Naive thymus-derived CD8-positive, alpha-beta T cell (primary cell): Measurements from ENCODE around the gene RCAN1. TPM values are rescaled to one million over a fixed set of nuclear protein-coding genes. Genes with fewer than 3 reads are reported as not detected.
"Not testable (repeated sequence)": the region's sequence is repeated elsewhere in the genome, so short reads cannot be mapped to it uniquely, and the experiment has no call there.

Experiments
- ATAC-seq, 2 donors: fragments of 150-1000 bp; cut with Tn5 transposase in 1 of 2; sonication (Bioruptor Pico), chemical (Tn5 transposase) in 1 of 2; 1 replicate in 1 of 2; 2 replicates in 1 of 2; pipeline ENCODE4 v1.10.0; 2021; ENCODE audit warnings: mild to moderate bottlenecking in 2 of 2, moderate library complexity in 2 of 2
- POLR2A ChIA-PET: fragments of 350-600 bp; sonication (Branson Sonifier 250); formaldehyde crosslinking; loops from one replicate; lab custom pipeline; 2021; ENCODE audit warnings: antibody characterized with exemption; lab: Charles Lee
- DNase-seq, 10 donors: peaks; one replicate each; pipeline versions ENCODE4 v3.0.0 to v3.0.0-alpha.2; 2020 to 2022
- H3K27ac Mint-ChIP-seq, 10 donors: one replicate each; pipeline ENCODE4 v1.8.0; 2020 to 2022; ENCODE audit warnings: mild to moderate bottlenecking in 10 of 10, mixed read lengths in 10 of 10, moderate library complexity in 4 of 10, inconsistent platforms in 1 of 10
- H3K27me3 Mint-ChIP-seq, 5 donors: one replicate each; pipeline ENCODE4 v1.8.0; 2021 to 2022; ENCODE audit warnings: mixed read lengths in 5 of 5
- H3K36me3 Mint-ChIP-seq, 3 donors: one replicate each; pipeline ENCODE4 v1.8.0; 2020 to 2022; ENCODE audit warnings: mixed read lengths in 3 of 3, mild to moderate bottlenecking in 2 of 3, inconsistent platforms in 1 of 3
- H3K4me1 Mint-ChIP-seq, 4 donors: one replicate each; pipeline ENCODE4 v1.8.0; 2021 to 2022; ENCODE audit warnings: mixed read lengths in 4 of 4
- H3K4me3 Mint-ChIP-seq, 10 donors: one replicate each; pipeline ENCODE4 v1.8.0; 2020 to 2022; ENCODE audit warnings: mild to moderate bottlenecking in 10 of 10, mixed read lengths in 10 of 10, moderate library complexity in 6 of 10, inconsistent platforms in 1 of 10
- H3K9me3 Mint-ChIP-seq, 9 donors: one replicate each; pipeline ENCODE4 v1.8.0; 2020 to 2022; ENCODE audit warnings: mixed read lengths in 9 of 9, mild to moderate bottlenecking in 3 of 9, inconsistent platforms in 1 of 9, moderate library complexity in 1 of 9
- polyA plus RNA-seq, 3 donors: library from polyadenylated mRNA; unstranded; fragments of 300-500 nt; fragmentation: Illumina TruSeq; gene quantifications; one replicate each; pipeline ENCODE4 v1.2.3, GENCODE V29; 2021
- total RNA-seq, 8 experiments: library from RNA in 2 of 8; stranded (reverse) in 2 of 8; gene quantifications; one replicate each; pipeline ENCODE4 v1.2.3 and lab custom pipeline; 2021 to 2026

The RCAN1 gene
- total and polyA plus RNA-seq, 5 experiments from 2014 or later: 6.8 to 15.9 (median 11.1) TPM

GRCh38 chr21:34511181-34511580 lies 103.7 kb downstream of the RCAN1 start:
- Mint-ChIP-seq H3K27me3 (peaks cover 0 to 5% (median 0%) of the 10 kb centered on the region in 5 donors), H3K9me3 (no peaks in the 10 kb centered on the region), H3K36me3 (no peaks in the 10 kb centered on the region), H3K27ac (no peak overlapping the region), H3K4me3 (no peak overlapping the region), H3K4me1 (peaks cover 0 to 2% (median 0%) of the 10 kb centered on the region in 4 donors)
- no peak for ATAC-seq
- POLR2A ChIA-PET: no interaction called here
- no peak for DNase-seq

- Mint-ChIP-seq H3K27ac (peak overlapping the region in 2 of 10 donors; percentile 41 to 43), H3K4me3 (peak overlapping the region in 1 of 10 donors; percentile 4), H3K4me1 (peaks cover 0 to 2% (median 0%) of the 10 kb centered on the region in 4 donors), H3K27me3 (peaks cover 0 to 5% (median 0%) of the 10 kb centered on the region in 5 donors), H3K36me3 (no peaks in the 10 kb centered on the region), H3K9me3 (no peaks in the 10 kb centered on the region)
- POLR2A ChIA-PET: no interaction called here
- ATAC-seq (no peak), DNase-seq (peak in 1 of 10 donors; percentile 4)
These were observed 104.5 kb downstream of the RCAN1 start for GRCh38 chr21:34510148-34511142.

DNA sequence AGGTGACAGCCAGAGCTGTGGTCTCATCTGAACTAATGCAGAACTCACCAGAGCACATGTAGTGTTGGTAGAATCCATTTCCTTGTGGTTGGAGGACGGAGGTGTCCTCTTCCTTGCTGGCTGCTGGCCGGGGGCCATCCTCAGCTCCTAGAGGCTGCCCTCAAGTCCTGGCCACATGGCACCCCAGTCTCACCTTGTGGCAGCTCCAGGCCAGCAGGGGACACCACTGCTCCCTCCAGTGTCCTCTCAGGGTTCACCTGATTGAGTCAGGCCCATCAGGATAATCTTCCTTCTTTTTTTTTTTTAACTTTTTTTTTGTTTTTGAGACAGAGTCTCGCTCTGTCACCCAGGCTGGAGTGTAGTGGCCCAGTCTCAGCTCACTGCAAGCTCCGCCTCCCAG lies 105.8 kb downstream of the RCAN1 start:
- Mint-ChIP-seq H3K4me1 (peaks cover 0 to 2% (median 0%) of the 10 kb centered on the region in 4 donors), H3K27me3 (peaks cover 0 to 10% (median 1%) of the 10 kb centered on the region in 5 donors), H3K36me3 (no peaks in the 10 kb centered on the region), H3K9me3 (no peaks in the 10 kb centered on the region), H3K27ac (peak overlapping the region in 1 of 10 donors; percentile 37), H3K4me3 (no peak overlapping the region)
- ATAC-seq (no peak), DNase-seq (no peak)
- POLR2A ChIA-PET: no interaction called here

DNA sequence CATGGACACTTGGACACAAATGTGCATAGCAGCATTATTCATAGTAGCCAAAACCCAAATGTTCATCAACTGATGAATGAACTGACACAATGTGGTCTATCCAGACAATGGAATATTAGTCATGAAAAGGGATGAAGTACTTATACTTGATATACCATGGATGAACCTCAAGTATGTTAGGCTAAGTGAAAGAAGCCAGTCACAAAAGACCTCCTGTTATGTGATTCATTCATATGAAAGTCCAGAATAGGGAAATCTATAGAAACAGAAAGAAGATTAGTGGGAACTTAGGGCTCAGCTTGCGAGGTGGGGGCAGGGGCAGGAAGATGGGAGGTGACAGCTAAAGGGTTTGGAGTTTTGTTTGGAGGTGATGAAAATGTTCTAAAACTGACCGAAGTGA lies 110.3 kb downstream of the RCAN1 start:
- H3K27ac Mint-ChIP-seq: no peak overlapping the region

GRCh38 chr21:34502480-34503106 lies 112.3 kb downstream of the RCAN1 start:
- POLR2A ChIA-PET: no interaction called here
- no peak overlapping the region for H3K4me3 Mint-ChIP-seq
- peaks cover 6 to 21% (median 15%) of the 10 kb centered on the region in 9 donors for H3K9me3 Mint-ChIP-seq
- DNase-seq (no peak), ATAC-seq (no peak)
- H3K4me1 Mint-ChIP-seq: peaks cover 0 to 2% (median 0%) of the 10 kb centered on the region in 4 donors
- H3K27ac Mint-ChIP-seq: no peak overlapping the region
- peaks cover 0 to 41% (median 20%) of the 10 kb centered on the region in 5 donors for H3K27me3 Mint-ChIP-seq
- H3K36me3 Mint-ChIP-seq: peaks cover 0 to 21% (median 7%) of the 10 kb centered on the region in 3 donors

More for the DNA sequence above, 110.3 kb downstream of the RCAN1 start:
- H3K36me3 Mint-ChIP-seq: peaks cover 0 to 2% (median 0%) of the 10 kb centered on the region in 3 donors
- peaks cover 0 to 3% (median 0%) of the 10 kb centered on the region in 9 donors for H3K9me3 Mint-ChIP-seq
- H3K4me1 Mint-ChIP-seq: peaks cover 0 to 2% (median 0%) of the 10 kb centered on the region in 4 donors
- POLR2A ChIA-PET: no interaction called here
- ATAC-seq (no peak), DNase-seq (no peak)
- peaks cover 0 to 35% (median 20%) of the 10 kb centered on the region in 5 donors for H3K27me3 Mint-ChIP-seq
- H3K4me3 Mint-ChIP-seq: no peak overlapping the region

DNA sequence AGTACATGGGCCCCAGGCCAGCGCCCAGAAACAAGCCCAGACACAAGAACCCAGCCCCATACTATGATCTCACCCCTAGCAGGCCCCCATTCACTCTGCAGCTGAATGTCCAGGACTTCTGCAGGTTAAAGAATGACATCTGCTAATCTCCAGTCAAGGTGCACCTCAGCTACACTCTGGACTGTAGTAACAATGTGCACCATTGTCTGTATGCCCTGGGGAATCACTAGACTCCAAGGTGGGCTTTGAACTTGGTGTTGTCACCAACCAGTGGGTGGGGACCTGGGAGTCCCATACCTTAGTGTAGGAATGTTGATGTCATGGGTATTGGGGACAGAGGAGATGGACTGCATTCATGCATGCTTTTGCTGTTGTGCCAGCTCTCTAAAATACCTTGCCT lies 113.2 kb downstream of the RCAN1 start:
- DNase-seq (no peak), ATAC-seq (no peak)
- Mint-ChIP-seq H3K9me3 (peaks cover 12 to 30% (median 24%) of the 10 kb centered on the region in 9 donors), H3K27ac (no peak overlapping the region), H3K4me1 (peaks cover 0 to 2% (median 0%) of the 10 kb centered on the region in 4 donors), H3K36me3 (peaks cover 0 to 30% (median 11%) of the 10 kb centered on the region in 3 donors), H3K27me3 (peaks cover 0 to 39% (median 20%) of the 10 kb centered on the region in 5 donors), H3K4me3 (no peak overlapping the region)
- POLR2A ChIA-PET: no interaction called here

- Mint-ChIP-seq H3K9me3 (peaks cover 20 to 44% (median 36%) of the 10 kb centered on the region in 9 donors), H3K27ac (no peak overlapping the region), H3K36me3 (peaks cover 0 to 38% (median 11%) of the 10 kb centered on the region in 3 donors), H3K4me3 (no peak overlapping the region), H3K4me1 (peaks cover 0 to 2% (median 0%) of the 10 kb centered on the region in 4 donors), H3K27me3 (peaks cover 0 to 42% (median 20%) of the 10 kb centered on the region in 5 donors)
- POLR2A ChIA-PET: no interaction called here
- ATAC-seq (no peak), DNase-seq (no peak)
These were observed 114.7 kb downstream of the RCAN1 start for GRCh38 chr21:34500191-34500590.

- no peak overlapping the region for H3K4me3 Mint-ChIP-seq
- H3K9me3 Mint-ChIP-seq: peaks cover 20 to 44% (median 36%) of the 10 kb centered on the region in 9 donors
- H3K27me3 Mint-ChIP-seq: peaks cover 0 to 38% (median 20%) of the 10 kb centered on the region in 5 donors
- DNase-seq: no peak
- POLR2A ChIA-PET: no interaction called here
- H3K36me3 Mint-ChIP-seq: peaks cover 0 to 38% (median 11%) of the 10 kb centered on the region in 3 donors
- H3K27ac Mint-ChIP-seq: no peak overlapping the region
- H3K4me1 Mint-ChIP-seq: peaks cover 0 to 2% (median 0%) of the 10 kb centered on the region in 4 donors
- no peak for ATAC-seq
These were observed 115.8 kb downstream of the RCAN1 start for GRCh38 chr21:34499116-34499515.

GRCh38 chr21:34498623-34499022 lies 116.3 kb downstream of the RCAN1 start:
- H3K27ac Mint-ChIP-seq: no peak overlapping the region
- POLR2A ChIA-PET: no interaction called here
- DNase-seq (no peak), ATAC-seq (no peak)
- no peaks in the 10 kb centered on the region for H3K4me1 Mint-ChIP-seq
- no peak overlapping the region for H3K4me3 Mint-ChIP-seq
- H3K9me3 Mint-ChIP-seq: peaks cover 20 to 44% (median 36%) of the 10 kb centered on the region in 9 donors
- peaks cover 0 to 38% (median 11%) of the 10 kb centered on the region in 3 donors for H3K36me3 Mint-ChIP-seq
- H3K27me3 Mint-ChIP-seq: peaks cover 0 to 34% (median 20%) of the 10 kb centered on the region in 5 donors

GRCh38 chr21:34483854-34484253 lies 131.1 kb downstream of the RCAN1 start:
- H3K9me3 Mint-ChIP-seq, H3K4me3 Mint-ChIP-seq, H3K36me3 Mint-ChIP-seq, H3K27ac Mint-ChIP-seq, H3K4me1 Mint-ChIP-seq, H3K27me3 Mint-ChIP-seq, POLR2A ChIA-PET, ATAC-seq, DNase-seq: not testable (repeated sequence)

- H3K36me3 Mint-ChIP-seq, POLR2A ChIA-PET, DNase-seq, H3K27me3 Mint-ChIP-seq, H3K4me3 Mint-ChIP-seq, H3K9me3 Mint-ChIP-seq, ATAC-seq, H3K27ac Mint-ChIP-seq, H3K4me1 Mint-ChIP-seq: not testable (repeated sequence)
These were observed 131.5 kb downstream of the RCAN1 start for GRCh38 chr21:34483435-34483834.

GRCh38 chr21:34467333-34467732 lies 147.6 kb downstream of the RCAN1 start:
- H3K9me3 Mint-ChIP-seq, POLR2A ChIA-PET, H3K36me3 Mint-ChIP-seq, H3K27me3 Mint-ChIP-seq, DNase-seq, H3K4me1 Mint-ChIP-seq, H3K27ac Mint-ChIP-seq, ATAC-seq, H3K4me3 Mint-ChIP-seq: not testable (repeated sequence)
